HEK293T (cell line): ENCODE data around the gene ATP8A2.

ENCODE experiments used
- L3MBTL2 ChIP-seq: fragments of 450-650 bp; conservative IDR thresholded peaks from 2 replicates; pipeline ENCODE4 v1.6.1; 2016; ENCODE audit warnings: mild to moderate bottlenecking
- SP1 ChIP-seq: fragments of 450-650 bp; IDR thresholded peaks from 2 replicates; pipeline ENCODE4 v1.6.1; 2017

DNA sequence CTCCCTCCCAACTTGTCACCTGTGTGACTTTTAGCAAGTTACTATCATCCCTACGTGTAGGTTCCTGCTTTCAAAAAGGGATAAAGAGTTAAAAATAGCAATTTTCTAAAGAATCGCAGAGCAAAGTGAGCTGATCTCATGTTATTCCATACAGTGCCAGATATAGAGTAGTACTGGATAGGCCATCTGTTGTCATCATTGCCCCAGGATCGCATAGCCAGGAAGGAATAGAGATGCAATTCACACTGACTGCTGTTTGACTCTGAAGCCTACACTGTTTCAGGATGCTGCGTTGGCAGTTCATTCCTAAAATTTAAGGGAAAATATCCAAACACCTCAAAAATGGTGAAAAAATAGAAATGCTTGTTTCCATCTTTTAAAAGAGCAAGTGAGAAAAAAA is 541.2 kb downstream of the ATP8A2 start:
- TF ChIP-seq SP1 (no peak), L3MBTL2 (no peak)
